ENCODE data around the gene BEND2. TPM values are rescaled to one million over a fixed set of nuclear protein-coding genes. Genes with fewer than 3 reads are reported as not detected.

BEND2 gene
- total and polyA plus RNA-seq, 9 of the 15 experiments (the other 6 are each of a cell fraction or from before 2014, with no cell fraction given), result 0.01 to 0.18 (median 0.06) TPM; not detected in 3

- TF ChIP-seq HMGXB4 (CRISPR knock-in tag; IDR thresholded peaks at IDR 0.05) (no peak), SIRT6 (IDR thresholded peaks at IDR 0.05; ENCODE audit: low read depth, low read length) (no peak), ZNF707 (CRISPR knock-in tag; conservative IDR thresholded peaks at IDR 0.05) (no peak), SMAD4 (CRISPR knock-in tag; conservative IDR thresholded peaks at IDR 0.05) (no peak), SOX6 (IDR thresholded peaks at IDR 0.05) (peak; percentile 73), CBX3 (IDR thresholded peaks at IDR 0.05; ENCODE audit: borderline replicate concordance in 1 of 2, low read length in 2 of 2) (no peak), SFPQ (IDR thresholded peaks at IDR 0.05; ENCODE audit: low read depth, low read length) (no peak), ZNF146 (CRISPR knock-in tag; IDR thresholded peaks at IDR 0.05; ENCODE audit: unreplicated experiment) (no peak), EP300 (IDR thresholded peaks at IDR 0.05; ENCODE audit: low read length) (peak; percentile 36; the same call in 1 of the 2 replicates), SMAD1 (IDR thresholded peaks at IDR 0.05; ENCODE audit: low read depth, low read length, partially characterized antibody) (no peak), ZFPM2 (CRISPR knock-in tag; IDR thresholded peaks at IDR 0.05) (no peak), RBM34 (IDR thresholded peaks at IDR 0.05; ENCODE audit: borderline replicate concordance, insufficient read depth, low read length) (no peak), E2F5 (CRISPR knock-in tag; IDR thresholded peaks at IDR 0.05) (no peak), GTF2E2 (tag; IDR thresholded peaks at IDR 0.05) (no peak), TFAM (CRISPR knock-in tag; conservative IDR thresholded peaks at IDR 0.05) (no peak), TAF9B (IDR thresholded peaks at IDR 0.05; ENCODE audit: partially characterized antibody) (no peak), ZNF311 (CRISPR knock-in tag; IDR thresholded peaks at IDR 0.05) (no peak), SAP30 (IDR thresholded peaks at IDR 0.05; ENCODE audit: borderline replicate concordance, insufficient read depth, low read depth, low read length, poor library complexity, severe bottlenecking) (no peak), MBD1 (CRISPR knock-in tag; IDR thresholded peaks at IDR 0.05) (no peak)
Measured at GRCh38 chrX:18179446-18179845, 41.2 kb downstream of the BEND2 start (continued).
